Endothelial cell of umbilical vein (primary cell): ENCODE data around the gene AMER3. TPM values are rescaled to one million over a fixed set of nuclear protein-coding genes. Genes with fewer than 3 reads are reported as not detected.

Experiments
- BruUV-seq: library from RNA; stranded (reverse); fragments of 400-500 nt; replicated peaks from 2 replicates; lab custom pipeline; 2021; lab: Mats Ljungman, UMichigan
- CTCF ChIA-PET: fragments of 300-600, 350-600 bp; sonication (Branson Sonifier 250); formaldehyde crosslinking; loops from one replicate; lab custom pipeline; 2021; ENCODE audit warnings: antibody characterized with exemption, inconsistent platforms; lab: Charles Lee
- POLR2A ChIA-PET: fragments of 300-600, 350-600 bp; sonication (Branson Sonifier 250); formaldehyde crosslinking; loops from one replicate; lab custom pipeline; 2021; ENCODE audit warnings: antibody characterized with exemption, inconsistent platforms; lab: Charles Lee
- DNase-seq: peaks from one replicate; pipeline ENCODE4 v3.0.0-alpha.2; 2011; ENCODE audit warnings: low read depth, low spot score
- FAIRE-seq: peaks from 2 replicates; lab custom pipeline; 2011; peaks lifted over from hg19 to GRCh38; lab: Jason Lieb, UNC
- H2AFZ ChIP-seq: 2 replicates; pipeline ENCODE4 v1.6.0; 2012; ENCODE audit warnings: low read depth, low read length, control low read depth, inconsistent platforms
- H3K27ac ChIP-seq: 2 replicates; pipeline ENCODE4 v1.5.1; 2011; ENCODE audit warnings: low read depth, mild to moderate bottlenecking, control low read depth, low read length, moderate library complexity; ENCODE audit not compliant: insufficient read depth
- H3K27me3 ChIP-seq, 2 experiments: 2 replicates each; pipeline versions ENCODE4 v1.6.0 to v1.6.1; 2011; ENCODE audit warnings: low read length in 2 of 2, mixed read lengths in 1 of 2; ENCODE audit not compliant: control insufficient read depth in 2 of 2, insufficient read depth in 2 of 2
- H3K36me3 ChIP-seq, 2 experiments: 2 replicates in 1 of 2; 3 replicates in 1 of 2; pipeline ENCODE4 v1.5.1; 2011; ENCODE audit warnings: low read length in 2 of 2, mild to moderate bottlenecking in 1 of 2, moderate library complexity in 1 of 2; ENCODE audit not compliant: control insufficient read depth in 2 of 2, insufficient read depth in 2 of 2; ENCODE audit errors: extremely low read depth in 1 of 2
- H3K4me1 ChIP-seq: 3 replicates; pipeline ENCODE4 v1.5.1; 2011; ENCODE audit warnings: mild to moderate bottlenecking, low read length; ENCODE audit not compliant: control insufficient read depth, insufficient read depth; ENCODE audit errors: extremely low read depth
- H3K4me2 ChIP-seq: 2 replicates; pipeline ENCODE4 v1.6.1; 2011; ENCODE audit warnings: low read length, control low read depth, mixed read lengths; ENCODE audit not compliant: insufficient read depth
- H3K4me3 ChIP-seq, 3 experiments: fragments of 200-600 bp in 1 of 3; sonication (generic), shearing (Covaris generic) in 1 of 3; replicated peaks in 1 of 3; 2 replicates each; pipeline ENCODE4 v1.5.1; 2011 to 2016; ENCODE audit warnings: control low read depth in 3 of 3, low read length in 3 of 3, mild to moderate bottlenecking in 2 of 3, inconsistent platforms in 1 of 3, low read depth in 1 of 3, moderate library complexity in 1 of 3; ENCODE audit not compliant: insufficient read depth in 1 of 3
- H3K79me2 ChIP-seq: 2 replicates; pipeline ENCODE4 v1.6.0; 2012; ENCODE audit warnings: low read length, inconsistent platforms; ENCODE audit not compliant: control insufficient read depth, insufficient read depth
- H3K9ac ChIP-seq: replicated peaks from 2 replicates; pipeline ENCODE3; 2011; ENCODE audit warnings: low read length, control low read depth; ENCODE audit not compliant: insufficient read depth; ENCODE audit errors: extremely low read depth
- H3K9me1 ChIP-seq: replicated peaks from 3 replicates; pipeline ENCODE4 v1.6.0; 2011; ENCODE audit warnings: mild to moderate bottlenecking, low read length; ENCODE audit not compliant: control insufficient read depth, insufficient read depth; ENCODE audit errors: extremely low read depth
- H3K9me3 ChIP-seq: replicated peaks from 2 replicates; pipeline ENCODE4 v1.5.1; 2012; ENCODE audit warnings: low read length, inconsistent platforms; ENCODE audit not compliant: control insufficient read depth, insufficient read depth
- H4K20me1 ChIP-seq: replicated peaks from 2 replicates; pipeline ENCODE3; 2011; ENCODE audit warnings: mild to moderate bottlenecking, low read length; ENCODE audit not compliant: control insufficient read depth, insufficient read depth; ENCODE audit errors: extremely low read depth
- EZH2 ChIP-seq: IDR thresholded peaks from 2 replicates; pipeline ENCODE4 v1.6.1; 2012; ENCODE audit warnings: borderline replicate concordance, low read depth, mild to moderate bottlenecking, moderate library complexity, low read length, inconsistent platforms; ENCODE audit not compliant: severe bottlenecking
- FOS ChIP-seq: IDR thresholded peaks from 2 replicates; pipeline ENCODE4 v1.6.1; 2011; ENCODE audit warnings: mild to moderate bottlenecking, low read length, moderate library complexity, borderline replicate concordance; ENCODE audit not compliant: insufficient read depth
- GATA2 ChIP-seq: IDR thresholded peaks from 2 replicates; pipeline ENCODE4 v1.7.0; 2011; ENCODE audit warnings: low read depth, mild to moderate bottlenecking, moderate library complexity, mixed read lengths, low read length; ENCODE audit not compliant: insufficient read length, insufficient read depth
- JUN ChIP-seq: IDR thresholded peaks from 2 replicates; pipeline ENCODE4 v1.6.1; 2011; ENCODE audit warnings: borderline replicate concordance, low read depth; ENCODE audit not compliant: insufficient read length, insufficient read depth
- MYC ChIP-seq: IDR thresholded peaks from one replicate; pipeline ENCODE4 v1.6.1; 2011; ENCODE audit warnings: mild to moderate bottlenecking, low read depth, low read length
- POLR2A ChIP-seq: IDR thresholded peaks from 2 replicates; pipeline ENCODE4 v1.6.1; 2012; ENCODE audit warnings: low read depth, mild to moderate bottlenecking, control low read depth, low read length
- POLR2AphosphoS5 ChIP-seq: IDR thresholded peaks from 2 replicates; pipeline ENCODE4 v1.6.1; 2012; ENCODE audit warnings: low read depth, mild to moderate bottlenecking, control low read depth, low read length, moderate library complexity; ENCODE audit not compliant: insufficient read depth
- dilution Hi-C: fragments of 300-500 bp; cut with MboI; formaldehyde crosslinking; loops from one replicate; pipeline ENCODE4 v1.15.0; 2019; ENCODE audit warnings: low sequenced_read_pairs; ENCODE audit not compliant: extremely low pct_ligation_motif_present
- intact Hi-C: fragments of 100-400 bp; cut with micrococcal nuclease; formaldehyde crosslinking; loops from one replicate; pipeline ENCODE4 v1.10.0; 2022
- polyA plus RNA-seq, 4 experiments: library from polyadenylated mRNA; depleted of rRNA in 3 of 4; stranded (reverse) in 3 of 4; unstranded in 1 of 4; fragments of >200 nt; gene quantifications; 2 replicates each; pipeline versions ENCODE4 v1.2.1 to v1.2.3, GENCODE V29; 2011 to 2012; ENCODE audit warnings: missing spikeins in 1 of 4
- total RNA-seq: library from RNA; stranded (reverse); gene quantifications from 2 replicates; pipeline ENCODE4 v1.2.3, GENCODE V29; 2021
- TF ChIP-seq, protein P1 (sequence below): IDR thresholded peaks from 2 replicates; pipeline ENCODE4 v1.6.1; 2011; ENCODE audit not compliant: insufficient read depth, insufficient read length
- TF ChIP-seq, protein P2 (sequence below), 2 donors: IDR thresholded peaks; 1 replicate in 1 of 2; 2 replicates in 1 of 2; pipeline ENCODE4 v1.5.1; 2011; ENCODE audit warnings: low read length in 2 of 2, mild to moderate bottlenecking in 2 of 2, moderate library complexity in 2 of 2, control low read depth in 1 of 2, inconsistent platforms in 1 of 2, low read depth in 1 of 2; ENCODE audit not compliant: insufficient read depth in 1 of 2; ENCODE audit errors: extremely low read depth in 1 of 2

Gene AMER3
- total and polyA plus RNA-seq, 2 donors (not counting 3 experiments of a cell fraction or from before 2014, with no cell fraction given): not detected

GRCh38 chr2:130764821-130765115 lies 9.4 kb downstream of the AMER3 start:
- intact Hi-C loops (no loop called here), dilution Hi-C loops (no loop called here)
- ChIA-PET CTCF (no interaction called here), POLR2A (no interaction called here)
- H3K27ac ChIP-seq: no peak overlapping the region
- H3K79me2 ChIP-seq: no peaks in the 10 kb centered on the region
- BruUV-seq: no TSS peak
- no peak for DNase-seq
- no peak overlapping the region for H3K9ac ChIP-seq
- TF ChIP-seq FOS (no peak), MYC (no peak), GATA2 (no peak), POLR2AphosphoS5 (no peak), POLR2A (no peak), EZH2 (no peak), JUN (no peak)
- TF ChIP-seq, protein P1, sequence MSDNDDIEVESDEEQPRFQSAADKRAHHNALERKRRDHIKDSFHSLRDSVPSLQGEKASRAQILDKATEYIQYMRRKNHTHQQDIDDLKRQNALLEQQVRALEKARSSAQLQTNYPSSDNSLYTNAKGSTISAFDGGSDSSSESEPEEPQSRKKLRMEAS: no peak
- TF ChIP-seq, protein P2, sequence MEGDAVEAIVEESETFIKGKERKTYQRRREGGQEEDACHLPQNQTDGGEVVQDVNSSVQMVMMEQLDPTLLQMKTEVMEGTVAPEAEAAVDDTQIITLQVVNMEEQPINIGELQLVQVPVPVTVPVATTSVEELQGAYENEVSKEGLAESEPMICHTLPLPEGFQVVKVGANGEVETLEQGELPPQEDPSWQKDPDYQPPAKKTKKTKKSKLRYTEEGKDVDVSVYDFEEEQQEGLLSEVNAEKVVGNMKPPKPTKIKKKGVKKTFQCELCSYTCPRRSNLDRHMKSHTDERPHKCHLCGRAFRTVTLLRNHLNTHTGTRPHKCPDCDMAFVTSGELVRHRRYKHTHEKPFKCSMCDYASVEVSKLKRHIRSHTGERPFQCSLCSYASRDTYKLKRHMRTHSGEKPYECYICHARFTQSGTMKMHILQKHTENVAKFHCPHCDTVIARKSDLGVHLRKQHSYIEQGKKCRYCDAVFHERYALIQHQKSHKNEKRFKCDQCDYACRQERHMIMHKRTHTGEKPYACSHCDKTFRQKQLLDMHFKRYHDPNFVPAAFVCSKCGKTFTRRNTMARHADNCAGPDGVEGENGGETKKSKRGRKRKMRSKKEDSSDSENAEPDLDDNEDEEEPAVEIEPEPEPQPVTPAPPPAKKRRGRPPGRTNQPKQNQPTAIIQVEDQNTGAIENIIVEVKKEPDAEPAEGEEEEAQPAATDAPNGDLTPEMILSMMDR (IDR thresholded peaks at IDR 0.05; ENCODE audit: extremely low read depth in 1 of 2, insufficient read depth in 1 of 2, low read depth in 1 of 2, low read length in 2 of 2): no peak
- no peaks in the 10 kb centered on the region for H3K9me1 ChIP-seq
- no peaks in the 10 kb centered on the region for H4K20me1 ChIP-seq
- no peaks in the 10 kb centered on the region for H3K9me3 ChIP-seq
- H3K4me1 ChIP-seq: no peaks in the 10 kb centered on the region
- no peaks in the 10 kb centered on the region for H3K27me3 ChIP-seq
- no peaks in the 10 kb centered on the region for H3K36me3 ChIP-seq
- H3K4me3 ChIP-seq: no peak overlapping the region
- FAIRE-seq: no peak
- H2AFZ ChIP-seq: no peak overlapping the region
- H3K4me2 ChIP-seq: no peak overlapping the region
